Heart left ventricle (tissue), 16 donors: ENCODE measurements around the gene RGS7. TPM values are rescaled to one million over a fixed set of nuclear protein-coding genes. Genes with fewer than 3 reads are reported as not detected.

Experiments used
- ATAC-seq, 4 donors: fragments of 200-7000 bp; cut with Tn5 transposase; one replicate each; pipeline ENCODE4 v1.9.1; 2020 to 2022; ENCODE audit warnings: moderate library complexity in 4 of 4, mild to moderate bottlenecking in 3 of 4, moderate number of reproducible peaks in 1 of 4
- DNase-seq, 5 donors: peaks; one replicate each; pipeline ENCODE4 v3.0.0-alpha.2; 2020
- H3K27ac ChIP-seq, 12 donors: fragments of 200-600 bp; sonication (generic) in 4 of 12; one replicate each; pipeline versions ENCODE4 v1.5.0 to v1.8.0; 2016 to 2022; ENCODE audit warnings: mild to moderate bottlenecking in 2 of 12
- H3K27me3 ChIP-seq, 9 donors: fragments of 200-600 bp; sonication (generic) in 2 of 9; one replicate each; pipeline versions ENCODE4 v1.5.1 to v1.8.0; 2016 to 2022; ENCODE audit warnings: mild to moderate bottlenecking in 3 of 9
- H3K36me3 ChIP-seq, 9 donors: fragments of 200-600 bp; sonication (generic) in 2 of 9; one replicate each; pipeline versions ENCODE4 v1.5.0 to v1.8.0; 2018 to 2022; ENCODE audit warnings: mild to moderate bottlenecking in 2 of 9
- H3K4me1 ChIP-seq, 12 donors: fragments of 200-600 bp; sonication (generic) in 4 of 12; one replicate each; pipeline versions ENCODE4 v1.5.0 to v1.8.0; 2016 to 2022; ENCODE audit warnings: mild to moderate bottlenecking in 3 of 12
- H3K4me3 ChIP-seq, 12 donors: fragments of 200-600 bp; sonication (generic) in 4 of 12; one replicate each; pipeline versions ENCODE4 v1.5.0 to v1.8.0; 2017 to 2022; ENCODE audit warnings: mild to moderate bottlenecking in 9 of 12, moderate library complexity in 4 of 12
- H3K9me3 ChIP-seq, 12 donors: fragments of 200-600 bp; sonication (generic) in 4 of 12; one replicate each; pipeline versions ENCODE4 v1.5.0 to v1.8.0; 2016 to 2022; ENCODE audit warnings: mild to moderate bottlenecking in 1 of 12
- CTCF ChIP-seq, 12 donors: fragments of 200-600 bp; sonication (generic) in 4 of 12; IDR thresholded peaks; one replicate each; pipeline versions ENCODE4 v1.5.0 to v1.8.0; 2018 to 2022; ENCODE audit warnings: antibody characterized with exemption in 12 of 12, mild to moderate bottlenecking in 5 of 12
- POLR2A ChIP-seq, 2 donors: fragments of 450-650 bp; IDR thresholded peaks; one replicate each; pipeline ENCODE4 v1.6.1; 2017; ENCODE audit warnings: antibody characterized with exemption in 2 of 2, mild to moderate bottlenecking in 2 of 2, moderate library complexity in 2 of 2
- WGBS, 4 donors: extraction: QIAGEN DNeasy Blood & Tissue Kit in 2 of 4; methylation state at CpG; one replicate each; pipeline versions ENCODE4 v1.1.5 to v1.1.7; 2013 to 2018; 5-methylcytosine and 5-hydroxymethylcytosine counted together
- intact Hi-C, 10 donors: fragments of 100-400 bp; cut with DNase I; formaldehyde crosslinking; loops; one replicate each; pipeline versions ENCODE4 v1.11.1 to v1.14.2; 2022
- polyA plus RNA-seq, 2 donors: library from polyadenylated mRNA; stranded (reverse); fragments of 200-250 nt; gene quantifications; one replicate each; pipeline ENCODE4 v1.2.3, GENCODE V29; 2013
- total RNA-seq, 9 donors: library from RNA; depleted of rRNA in 2 of 9; stranded (reverse); fragments of >200 nt in 2 of 9; fragmentation: NEBNext Ultra II Directional in 3 of 9; extraction: Animal tissue kit (Norgen Biotek cat#: 25700) in 3 of 9; gene quantifications; one replicate each; pipeline versions ENCODE4 v1.1.0 to v1.2.4, GENCODE V29; 2016 to 2023
- donor health status: ischemic (EF 13 %, LVEDD 7.1; RV severe dilation, severe dysfunction).
- donor health status: healthy with polysubstance abuse.
- donor health status: DM: no; HTN: yes; CAD: no.
- donor health status: DM: no; HTN: no; CAD: no.
- donor health status: ischemic (EF 25% LVEDD 6.9; RV normal size, moderate dysfunction).
- donor health status: ischemic (EF 25% LVEDD 5.7; RV mildly dilated, moderate dysfunction).
- donor health status: healthy.
- donor health status: DM: yes; HTN: yes; CAD: no.
- donor health status: ischemic (EF 35%, LVEDD 5.7; RV mildly dilated, moderate dysfunction).
- donor health status: nonischemic (EF 11% LVEDD 7.7; RV severe dilation, severe dysfunction).
- donor health status: DM: yes; HTN: yes; CAD: no.
- donor health status: PGD.
- donor health status: ischemic (EF 29% LVEDD 5.4; RV normal size, mild dysfunction).
- donor health status: nonischemic (EF 23%, LVEDD 6.1; RV moderate dilation, normal function).

The RGS7 gene
- total and polyA plus RNA-seq, 11 donors: not detected

- DNase-seq: no peak
- Histone ChIP-seq H3K27ac (no peak overlapping the region), H3K27me3 (no peaks in the 10 kb centered on the region), H3K4me3 (no peak overlapping the region), H3K4me1 (no peaks in the 10 kb centered on the region), H3K36me3 (no peaks in the 10 kb centered on the region), H3K9me3 (peaks cover 0 to 26% (median 3%) of the 10 kb centered on the region in 12 donors)
- WGBS, 4 donors: 61 to 70% (median 67%) methylated on average over 2 of the region's 2 CpGs
- ATAC-seq: no peak
- TF ChIP-seq POLR2A (IDR thresholded peaks at IDR 0.05) (no peak), CTCF (IDR thresholded peaks at IDR 0.05) (no peak)
- intact Hi-C loops: no loop called here
Measured at GRCh38 chr1:241219449-241219848, 137.6 kb downstream of the RGS7 start.

- 52 to 58% (median 54%) methylated on average over 2 of the region's 2 CpGs for WGBS, 4 donors
- no peak for ATAC-seq
- Histone ChIP-seq H3K4me3 (no peak overlapping the region), H3K4me1 (no peaks in the 10 kb centered on the region), H3K27me3 (no peaks in the 10 kb centered on the region), H3K36me3 (no peaks in the 10 kb centered on the region), H3K27ac (no peak overlapping the region), H3K9me3 (peaks cover 0 to 17% (median 3%) of the 10 kb centered on the region in 12 donors)
- intact Hi-C loops: no loop called here
- DNase-seq: no peak
- TF ChIP-seq CTCF (IDR thresholded peaks at IDR 0.05) (no peak), POLR2A (IDR thresholded peaks at IDR 0.05) (no peak)
Measured at GRCh38 chr1:241217516-241217915, 139.5 kb downstream of the RGS7 start.

GRCh38 chr1:241215683-241216082 lies 141.3 kb downstream of the RGS7 start:
- no peaks in the 10 kb centered on the region for H3K27me3 ChIP-seq
- peaks cover 0 to 13% (median 3%) of the 10 kb centered on the region in 12 donors for H3K9me3 ChIP-seq
- no peaks in the 10 kb centered on the region for H3K36me3 ChIP-seq
- no peaks in the 10 kb centered on the region for H3K4me1 ChIP-seq
- 81 to 88% (median 86%) methylated on average over 9 of the region's 9 CpGs for WGBS, 4 donors
- no peak overlapping the region for H3K4me3 ChIP-seq
- TF ChIP-seq POLR2A (IDR thresholded peaks at IDR 0.05) (no peak), CTCF (IDR thresholded peaks at IDR 0.05) (no peak)
- intact Hi-C loops: no loop called here
- DNase-seq: no peak
- no peak overlapping the region for H3K27ac ChIP-seq
- no peak for ATAC-seq

DNA sequence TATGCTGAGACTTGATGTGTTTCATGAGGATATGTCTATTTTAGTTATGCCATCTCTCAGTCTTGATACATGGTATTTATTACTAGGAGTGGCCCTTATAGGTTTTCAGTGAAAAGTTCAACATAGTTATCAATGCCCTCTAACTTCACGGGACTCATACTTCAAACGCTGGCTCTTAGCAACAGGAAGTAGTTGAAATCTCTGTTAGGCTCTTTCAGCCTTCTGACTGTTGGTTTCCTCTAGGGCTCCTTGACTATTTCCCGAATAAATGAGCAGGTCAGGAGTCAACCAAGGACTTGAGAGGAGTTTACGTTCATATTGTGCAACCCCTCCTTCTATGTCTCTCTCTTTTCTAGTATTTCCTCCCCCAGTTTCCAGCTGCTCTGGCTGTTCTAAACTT lies 141.8 kb downstream of the RGS7 start:
- Histone ChIP-seq H3K4me3 (no peak overlapping the region), H3K27ac (no peak overlapping the region), H3K9me3 (peaks cover 0 to 13% (median 3%) of the 10 kb centered on the region in 12 donors), H3K27me3 (no peaks in the 10 kb centered on the region), H3K36me3 (no peaks in the 10 kb centered on the region), H3K4me1 (no peaks in the 10 kb centered on the region)
- intact Hi-C loops: no loop called here
- TF ChIP-seq CTCF (IDR thresholded peaks at IDR 0.05) (no peak), POLR2A (IDR thresholded peaks at IDR 0.05) (no peak)
- DNase-seq: no peak
- 35 to 43% (median 36%) methylated on average over 4 of the region's 4 CpGs for WGBS, 4 donors
- no peak for ATAC-seq
